Left renal cortex interstitium (tissue), 4 donors: ENCODE measurements around the gene LRRN4CL. TPM values are rescaled to one million over a fixed set of nuclear protein-coding genes. Genes with fewer than 3 reads are reported as not detected.

Experiments used
- DNase-seq, 4 donors: peaks; one replicate each; pipeline ENCODE4 v3.0.0-alpha.2; 2013; ENCODE audit warnings: low read depth in 4 of 4, low spot score in 2 of 4, missing footprints in 1 of 4
- polyA plus RNA-seq, 4 donors: library from polyadenylated mRNA; unstranded; fragments of 120-200 nt; gene quantifications; one replicate each; pipeline ENCODE4 v1.2.1, GENCODE V29; 2013; ENCODE audit not compliant: insufficient read length in 4 of 4

The LRRN4CL gene
- polyA plus RNA-seq, 4 donors: 0.99 to 1.3 (median 1.1) TPM

DNA sequence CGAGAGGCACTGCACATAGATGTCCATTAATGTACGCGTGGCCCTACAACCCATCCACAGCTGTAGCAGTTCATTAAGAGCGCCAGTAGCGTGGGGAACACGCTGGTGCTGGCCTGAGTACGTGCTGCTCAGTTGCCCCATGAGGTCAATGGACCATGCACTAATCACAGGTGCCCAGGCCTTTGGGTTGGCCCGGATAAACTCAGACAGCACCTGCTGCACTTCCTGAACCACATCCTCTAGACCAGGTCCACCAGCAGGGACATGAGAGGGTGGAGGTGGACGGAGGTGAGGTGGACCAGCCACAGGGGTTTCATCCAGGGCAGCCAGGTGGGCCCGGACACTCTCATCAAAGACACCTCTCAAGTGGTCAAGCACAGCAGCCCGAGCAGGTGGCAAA, 39.8 kb downstream of the LRRN4CL start:
- no peak for DNase-seq

DNA sequence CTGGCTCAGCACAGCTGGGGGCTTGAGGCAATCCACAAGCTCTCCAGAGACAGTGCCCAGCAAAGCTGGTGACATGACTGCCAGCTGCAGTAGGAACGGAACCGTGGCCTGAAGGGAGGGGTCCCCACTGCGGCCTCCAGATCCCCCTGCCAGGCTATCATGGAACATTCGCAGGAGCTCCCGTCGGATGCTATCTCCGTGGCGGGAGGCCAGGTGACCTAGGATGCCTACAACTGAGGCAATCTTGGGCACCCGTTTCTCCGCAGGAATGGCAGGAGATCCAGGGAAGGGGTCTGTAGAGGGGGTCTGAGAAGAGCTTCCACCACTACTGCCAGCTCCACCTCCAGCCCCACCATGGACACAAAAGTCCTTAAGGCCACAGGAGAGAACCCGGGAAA, 40.4 kb downstream of the LRRN4CL start:
- no peak for DNase-seq

DNA sequence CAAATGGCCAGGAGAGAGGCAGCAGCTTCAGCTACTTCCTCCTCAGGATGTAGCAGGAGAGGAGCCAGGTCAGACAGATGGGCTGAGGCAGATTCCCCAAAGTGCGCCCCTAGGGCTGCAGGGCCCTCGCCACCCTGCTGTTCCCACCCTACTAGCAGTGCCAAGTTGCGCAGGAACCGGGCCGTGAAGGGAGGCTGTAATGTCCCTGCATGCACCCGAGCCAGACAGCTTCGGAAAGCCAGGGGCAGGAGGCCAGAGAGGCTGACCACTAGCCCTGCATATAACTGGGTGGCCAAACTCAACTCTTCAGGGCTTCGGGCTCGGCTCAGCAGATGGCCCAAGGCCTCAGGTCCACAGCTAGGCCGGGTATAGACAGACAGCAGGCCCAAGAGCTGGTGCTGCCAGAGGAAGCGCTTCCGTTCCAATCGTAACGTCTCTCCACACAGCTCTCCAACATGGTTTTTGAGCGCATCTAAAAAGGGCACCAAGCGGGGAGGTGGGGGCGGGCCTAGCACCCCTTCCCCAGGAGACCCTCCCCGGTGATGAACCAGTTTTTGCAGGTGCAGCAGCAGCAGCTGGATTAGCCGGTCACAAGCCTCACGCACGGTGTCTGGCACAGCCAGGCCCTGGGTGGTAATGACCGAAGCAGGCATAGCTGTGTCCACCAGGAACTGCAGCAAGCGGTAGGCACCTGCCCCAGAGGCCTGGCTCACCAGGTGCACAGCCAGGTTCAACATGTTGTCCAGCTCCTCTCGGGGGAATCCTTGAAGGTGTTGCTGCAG, 41.0 kb downstream of the LRRN4CL start:
- DNase-seq: no peak

DNA sequence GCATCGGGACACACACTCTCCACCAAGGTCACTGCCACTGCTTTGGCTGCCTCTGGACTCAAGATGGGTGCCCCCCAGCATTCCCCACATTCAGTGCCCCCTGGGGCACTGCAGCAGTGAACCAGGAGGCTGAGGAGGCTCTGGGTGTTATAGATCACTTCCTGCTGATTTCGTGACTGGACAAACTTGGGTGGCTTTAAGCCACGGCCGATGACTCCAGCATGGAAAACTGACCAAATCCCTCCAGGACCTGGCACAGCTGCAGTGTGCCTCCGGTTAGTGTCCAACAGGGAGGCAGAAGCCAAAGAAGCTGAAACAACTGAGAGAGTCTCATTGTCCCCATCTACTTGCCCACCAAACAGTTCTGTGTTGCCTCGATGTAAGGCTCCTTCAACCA, 41.7 kb downstream of the LRRN4CL start:
- no peak for DNase-seq

DNA sequence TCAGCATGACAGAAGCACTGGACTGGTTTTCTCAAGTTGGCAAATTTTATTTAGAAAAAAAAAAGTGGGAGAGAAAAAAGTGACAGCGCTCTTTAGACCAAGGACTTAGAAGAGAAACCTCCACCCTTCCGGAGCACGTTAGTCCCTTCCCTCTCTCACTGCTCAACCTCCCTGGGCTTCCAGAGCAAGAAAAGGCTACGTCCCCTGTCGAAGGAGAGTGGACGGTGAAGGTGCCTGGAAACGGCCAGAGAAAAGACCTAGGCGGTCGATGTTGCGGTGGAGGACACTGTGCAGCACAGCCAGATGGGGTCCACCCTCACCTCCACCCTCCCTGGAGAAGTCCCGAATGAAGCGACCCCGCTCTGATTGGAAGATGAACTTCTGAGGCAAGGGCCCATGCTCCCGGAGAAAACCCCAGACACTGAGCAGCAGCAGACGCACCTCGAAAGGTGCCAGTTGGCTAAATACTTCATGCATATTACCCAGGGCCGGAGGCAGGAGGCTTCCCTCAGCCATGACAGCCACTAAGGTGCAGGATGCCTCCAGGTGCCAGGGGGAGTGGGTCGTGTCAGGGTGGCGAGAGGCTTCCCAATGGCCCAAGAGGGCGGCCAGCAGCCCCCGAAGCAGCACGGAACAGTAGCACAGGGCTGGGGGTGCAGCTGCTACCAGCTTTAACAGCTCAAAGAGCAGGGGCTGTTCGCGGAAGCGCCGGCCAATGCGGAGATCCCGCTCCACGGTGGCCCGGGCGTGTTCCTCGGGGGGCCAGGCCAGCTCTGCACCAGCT, 42.3 kb downstream of the LRRN4CL start:
- DNase-seq: no peak

DNA sequence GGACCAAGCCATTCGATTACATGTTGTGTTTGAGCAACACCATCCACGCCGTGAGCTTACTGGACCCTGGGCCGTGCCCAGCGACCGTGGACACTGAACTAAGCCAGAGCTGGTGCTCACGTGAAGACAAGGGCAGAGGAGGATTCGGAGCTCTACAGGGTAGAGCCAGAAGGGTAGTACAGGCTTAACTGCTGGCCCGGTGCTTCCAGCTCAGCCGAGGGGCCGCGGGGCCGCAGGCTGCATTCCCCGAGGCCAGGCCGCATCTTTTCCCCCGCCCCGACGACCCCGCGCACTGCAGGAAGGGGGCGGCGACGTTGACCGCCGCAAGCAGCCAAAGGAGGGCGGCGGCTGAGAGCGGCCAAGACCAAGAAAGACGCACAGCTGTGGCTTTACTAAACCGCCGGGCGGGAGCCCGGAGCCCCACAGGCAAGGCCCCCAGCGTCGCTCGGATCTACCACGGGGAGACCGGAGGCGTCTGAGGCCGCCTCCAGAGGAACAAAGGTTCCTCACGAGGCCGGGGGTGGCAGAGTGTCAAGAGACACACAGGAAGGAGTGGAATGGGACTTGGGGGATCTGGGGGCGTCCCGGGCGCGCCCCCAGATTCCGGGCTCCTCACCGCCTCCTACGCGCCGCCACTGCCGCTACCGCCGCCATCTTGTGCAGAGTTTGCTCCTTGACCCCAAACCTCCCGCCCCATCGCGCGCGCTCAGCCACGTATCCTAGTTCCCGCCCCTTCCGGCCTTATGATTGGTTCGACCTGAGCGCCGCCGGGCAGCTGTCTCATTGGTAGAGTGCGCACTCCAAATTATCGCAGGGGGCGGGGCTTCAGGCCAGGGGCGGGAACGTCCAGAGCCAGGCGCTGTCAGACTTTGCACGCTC, 43.1 kb downstream of the LRRN4CL start, which contains the start of gene GANAB:
TSS of gene GANAB (minus strand) at position 668 of the 879 bp plus-strand sequence. CDS start at position 654, 14 bp downstream.
- peak; percentile 86 to 99 (median 96) for DNase-seq

DNA sequence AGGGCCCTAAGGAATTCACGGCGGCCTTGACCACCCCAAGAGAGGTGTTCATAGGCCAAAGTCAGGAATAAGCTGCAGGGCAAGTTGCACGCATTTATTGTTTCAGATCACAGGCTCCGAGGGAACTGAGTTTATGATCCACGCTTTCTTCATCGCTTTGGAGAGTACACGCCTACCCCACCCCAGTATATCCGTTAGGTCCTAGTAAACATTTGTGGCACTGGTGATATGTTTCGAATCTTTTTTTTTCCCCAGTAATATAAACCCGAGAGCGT, 43.7 kb downstream of the LRRN4CL start:
- no peak for DNase-seq

DNA sequence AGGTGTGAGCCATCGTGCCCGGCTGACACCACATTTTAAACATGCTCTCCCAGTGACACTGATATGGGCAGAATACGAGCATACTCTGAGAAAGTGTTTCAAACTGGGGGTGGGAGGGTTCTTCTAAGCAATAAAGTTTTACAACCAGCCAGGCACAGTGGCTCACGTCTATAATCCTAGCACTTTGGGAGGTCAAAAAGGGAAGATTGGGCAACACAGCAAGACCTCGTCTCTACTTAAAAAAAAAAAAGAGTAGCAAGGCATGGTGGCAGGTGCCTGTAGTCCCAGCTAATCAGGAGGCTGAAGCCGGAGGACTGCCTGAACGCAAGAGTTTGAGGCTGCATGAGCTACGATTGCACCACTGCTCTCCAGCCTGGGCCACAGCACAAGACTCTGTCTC, 45.1 kb downstream of the LRRN4CL start:
- DNase-seq: no peak

Other genes starting within 250 kb of the LRRN4CL start
- gene AHNAK, start 142.7 kb downstream of the LRRN4CL start, polyA plus RNA-seq: 100 to 1,000 TPM; 182 to 215 (median 196) TPM
- 1,000 to 10,000 TPM; 2,022 to 2,343 (median 2,282) TPM for gene EEF1G, start 115.6 kb downstream of the LRRN4CL start, polyA plus RNA-seq
- 10 to 100 TPM; 19.7 to 28.5 (median 22.7) TPM for gene TUT1, start 98.0 kb downstream of the LRRN4CL start, polyA plus RNA-seq
- gene MTA2, start 87.7 kb downstream of the LRRN4CL start, polyA plus RNA-seq: 10 to 100 TPM; 86.4 to 99.3 (median 90.3) TPM
- 10 to 100 TPM; 25.9 to 46.8 (median 41.2) TPM for gene EML3, start 76.8 kb downstream of the LRRN4CL start, polyA plus RNA-seq
- gene ROM1, start 76.3 kb downstream of the LRRN4CL start, polyA plus RNA-seq: 1 to 10 TPM; 2.8 to 4.8 (median 4.0) TPM
- 10 to 100 TPM; 21.3 to 44.9 (median 41.3) TPM for gene B3GAT3, start 67.5 kb downstream of the LRRN4CL start, polyA plus RNA-seq
- 100 to 1,000 TPM; 373 to 393 (median 382) TPM for gene GANAB, start 42.9 kb downstream of the LRRN4CL start, polyA plus RNA-seq
- 10 to 100 TPM; 18.3 to 23.9 (median 21.8) TPM for gene INTS5, start 36.2 kb downstream of the LRRN4CL start, polyA plus RNA-seq
- 10 to 100 TPM; 49.4 to 63.8 (median 57.8) TPM for gene C11orf98, start 24.3 kb downstream of the LRRN4CL start, polyA plus RNA-seq
- 1 to 10 TPM; 3.9 to 8.9 (median 6.2) TPM for gene CSKMT, start 24.2 kb downstream of the LRRN4CL start, polyA plus RNA-seq
- 10 to 100 TPM in 2 of 4 donors, 1 to 10 TPM in 2; 7.7 to 13.9 (median 11.1) TPM for gene UQCC3, start 17.9 kb downstream of the LRRN4CL start, polyA plus RNA-seq
- 10 to 100 TPM in 1 of 4 donors, 1 to 10 TPM in 3; 5.3 to 12.9 (median 9.0) TPM for gene LBHD1, start 17.3 kb downstream of the LRRN4CL start, polyA plus RNA-seq
- gene UBXN1, start 10.5 kb downstream of the LRRN4CL start, polyA plus RNA-seq: 100 to 1,000 TPM; 151 to 187 (median 174) TPM
- 10 to 100 TPM; 64.2 to 81.1 (median 72.0) TPM for gene BSCL2, start 17.9 kb upstream of the LRRN4CL start, polyA plus RNA-seq
- 1 to 10 TPM; 1.4 to 3.8 (median 2.4) TPM for gene GNG3, start 18.1 kb upstream of the LRRN4CL start, polyA plus RNA-seq
- gene HNRNPUL2, start 37.9 kb upstream of the LRRN4CL start, polyA plus RNA-seq: 10 to 100 TPM; 75.9 to 91.8 (median 81.6) TPM
- gene TTC9C, start 39.0 kb upstream of the LRRN4CL start, polyA plus RNA-seq: 10 to 100 TPM; 35.7 to 47.7 (median 42.8) TPM
- gene ZBTB3, start 64.6 kb upstream of the LRRN4CL start, polyA plus RNA-seq: 1 to 10 TPM; 8.0 to 9.6 (median 8.5) TPM
- 100 to 1,000 TPM; 132 to 173 (median 146) TPM for gene POLR2G, start 72.0 kb upstream of the LRRN4CL start, polyA plus RNA-seq
- 10 to 100 TPM; 27.5 to 40.2 (median 37.2) TPM for gene TAF6L, start 81.9 kb upstream of the LRRN4CL start, polyA plus RNA-seq
- 10 to 100 TPM; 65.7 to 71.3 (median 67.2) TPM for gene TMEM179B, start 97.9 kb upstream of the LRRN4CL start, polyA plus RNA-seq
- 10 to 100 TPM; 25.2 to 36.2 (median 29.6) TPM for gene TMEM223, start 102.5 kb upstream of the LRRN4CL start, polyA plus RNA-seq
- 100 to 1,000 TPM; 108 to 134 (median 119) TPM for gene NXF1, start 115.9 kb upstream of the LRRN4CL start, polyA plus RNA-seq
- gene STX5, start 142.5 kb upstream of the LRRN4CL start, polyA plus RNA-seq: 10 to 100 TPM; 53.8 to 61.9 (median 56.1) TPM
- under 1 TPM in 1 of 4 donors, not detected in 3; 0.33 TPM for gene TEX54, start 143.3 kb upstream of the LRRN4CL start, polyA plus RNA-seq
- gene WDR74, start 150.1 kb upstream of the LRRN4CL start, polyA plus RNA-seq: 10 to 100 TPM; 34.0 to 50.7 (median 46.2) TPM
- 100 to 1,000 TPM; 159 to 219 (median 183) TPM for gene SLC3A2, start 191.4 kb upstream of the LRRN4CL start, polyA plus RNA-seq
- gene CHRM1, start 231.8 kb upstream of the LRRN4CL start, polyA plus RNA-seq: under 1 TPM in 2 of 4 donors, not detected in 2; 0.05 to 0.12 TPM